ENCODE measurements around the gene ENDOV. TPM values are rescaled to one million over a fixed set of nuclear protein-coding genes. Genes with fewer than 3 reads are reported as not detected.

The ENDOV gene
- total RNA-seq, 1 donor = 17.8 TPM

GRCh38 chr17:80465327-80465974 lies 50.5 kb downstream of the ENDOV start:
- no peak for DNase-seq (ENCODE audit: low read depth)
- TF ChIP-seq CTCF (IDR thresholded peaks at IDR 0.05; ENCODE audit: insufficient read depth, low read length) = no peak
- H3K4me3 ChIP-seq (ENCODE audit: low read depth, low read length) = no peak overlapping the region

GRCh38 chr17:80466188-80466705 lies 51.3 kb downstream of the ENDOV start:
- no peak for DNase-seq (ENCODE audit: low read depth)
- TF ChIP-seq CTCF (IDR thresholded peaks at IDR 0.05; ENCODE audit: insufficient read depth, low read length) = no peak
- no peak overlapping the region for H3K4me3 ChIP-seq (ENCODE audit: low read depth, low read length)

GRCh38 chr17:80468242-80468641 lies 53.3 kb downstream of the ENDOV start:
- no peak overlapping the region for H3K4me3 ChIP-seq (ENCODE audit: low read depth, low read length)
- TF ChIP-seq CTCF (IDR thresholded peaks at IDR 0.05; ENCODE audit: insufficient read depth, low read length) = no peak
- DNase-seq (ENCODE audit: low read depth) = no peak

- DNase-seq (ENCODE audit: low read depth) = no peak
- TF ChIP-seq CTCF (IDR thresholded peaks at IDR 0.05; ENCODE audit: insufficient read depth, low read length) = no peak
- H3K4me3 ChIP-seq (ENCODE audit: low read depth, low read length) = no peak overlapping the region
These were observed 54.0 kb downstream of the ENDOV start for GRCh38 chr17:80468781-80469493.

- DNase-seq (ENCODE audit: low read depth) = no peak
- H3K4me3 ChIP-seq (ENCODE audit: low read depth, low read length) = no peak overlapping the region
- TF ChIP-seq CTCF (IDR thresholded peaks at IDR 0.05; ENCODE audit: insufficient read depth, low read length) = no peak
These were observed 54.7 kb downstream of the ENDOV start for GRCh38 chr17:80469667-80470066.

GRCh38 chr17:80470603-80471002 lies 55.6 kb downstream of the ENDOV start:
- no peak for TF ChIP-seq CTCF (IDR thresholded peaks at IDR 0.05; ENCODE audit: insufficient read depth, low read length)
- no peak for DNase-seq (ENCODE audit: low read depth)
- no peak overlapping the region for H3K4me3 ChIP-seq (ENCODE audit: low read depth, low read length)
